GM23338 (cell line): ENCODE results near the gene LSM2. TPM values are rescaled to one million over a fixed set of nuclear protein-coding genes. Genes with fewer than 3 reads are reported as not detected.
A peak's percentile ranks its signal among the peaks of the same experiment; 100 is the strongest.

Source experiments
- ATAC-seq: fragments of 200-7000 bp; cut with Tn5 transposase; 3 replicates; pipeline ENCODE4 v1.9.1; 2020
- DNase-seq: peaks from one replicate; pipeline ENCODE4 v3.0.0-alpha.2; 2015; ENCODE audit warnings: low spot score
- H2AFZ ChIP-seq: fragments of 200-600 bp; sonication (generic); 2 replicates; pipeline ENCODE4 v1.8.0; 2016; ENCODE audit warnings: antibody characterized with exemption, mild to moderate bottlenecking, moderate library complexity
- H3F3A ChIP-seq: fragments of 200-600 bp; sonication (generic); replicated peaks from 2 replicates; pipeline ENCODE4 v1.8.0; 2017; ENCODE audit warnings: antibody characterized with exemption, mixed run types, low read depth
- H3K27ac ChIP-seq: fragments of 200-600 bp; sonication (generic); 2 replicates; pipeline ENCODE4 v1.6.1; 2016; ENCODE audit warnings: low read depth
- H3K27me3 ChIP-seq: fragments of 200-600 bp; sonication (generic); 2 replicates; pipeline ENCODE4 v1.8.0; 2016; ENCODE audit warnings: mild to moderate bottlenecking, mixed run types, moderate library complexity; ENCODE audit not compliant: insufficient read depth
- H3K36me3 ChIP-seq: fragments of 200-600 bp; sonication (generic); 2 replicates; pipeline ENCODE4 v1.8.0; 2016; ENCODE audit warnings: mild to moderate bottlenecking; ENCODE audit not compliant: insufficient read depth
- H3K4me1 ChIP-seq: fragments of 200-600 bp; sonication (generic); 2 replicates; pipeline ENCODE4 v1.8.0; 2016; ENCODE audit warnings: mild to moderate bottlenecking, moderate library complexity; ENCODE audit not compliant: insufficient read depth
- H3K4me2 ChIP-seq: fragments of 200-600 bp; sonication (generic); 2 replicates; pipeline ENCODE4 v1.7.1; 2017; ENCODE audit warnings: mixed run types
- H3K4me3 ChIP-seq: fragments of 200-600 bp; sonication (generic); 2 replicates; pipeline ENCODE4 v1.6.1; 2016; ENCODE audit warnings: mixed run types
- H3K79me2 ChIP-seq: fragments of 200-600 bp; sonication (generic); replicated peaks from 2 replicates; pipeline ENCODE4 v1.8.0; 2017; ENCODE audit warnings: mild to moderate bottlenecking; ENCODE audit not compliant: insufficient read depth
- H3K9me2 ChIP-seq: fragments of 200-600 bp; sonication (generic); 2 replicates; pipeline ENCODE4 v1.8.0; 2017; ENCODE audit not compliant: insufficient read depth
- H4K20me1 ChIP-seq: fragments of 200-600 bp; sonication (generic); replicated peaks from 2 replicates; pipeline ENCODE4 v1.8.0; 2017; ENCODE audit warnings: mild to moderate bottlenecking; ENCODE audit not compliant: insufficient read depth
- H3K27ac Mint-ChIP-seq: 2 replicates; pipeline ENCODE4 v1.8.0; 2020; ENCODE audit warnings: inconsistent platforms, mild to moderate bottlenecking, moderate library complexity, mixed read lengths
- H3K27me3 Mint-ChIP-seq: 3 replicates; pipeline ENCODE4 v1.8.0; 2022; ENCODE audit warnings: low read depth, mild to moderate bottlenecking, moderate library complexity, mixed read lengths, inconsistent platforms; ENCODE audit not compliant: insufficient read depth, poor library complexity
- H3K36me3 Mint-ChIP-seq: 3 replicates; pipeline ENCODE4 v1.8.0; 2021; ENCODE audit warnings: low read depth, mild to moderate bottlenecking, inconsistent platforms, moderate library complexity, mixed read lengths
- H3K4me1 Mint-ChIP-seq: 3 replicates; pipeline ENCODE4 v1.8.0; 2020; ENCODE audit warnings: mild to moderate bottlenecking, inconsistent platforms, mixed read lengths
- H3K4me3 Mint-ChIP-seq: 3 replicates; pipeline ENCODE4 v1.8.0; 2021; ENCODE audit warnings: moderate library complexity, mild to moderate bottlenecking, inconsistent platforms, mixed read lengths
- H3K9me3 Mint-ChIP-seq: 3 replicates; pipeline ENCODE4 v1.8.0; 2020; ENCODE audit warnings: moderate library complexity, mild to moderate bottlenecking, inconsistent platforms, mixed read lengths
- EZH2 ChIP-seq: fragments of 200-600 bp; sonication (generic); IDR thresholded peaks from one replicate; pipeline ENCODE4 v1.8.0; 2017; ENCODE audit warnings: antibody characterized with exemption, mild to moderate bottlenecking, low read depth; ENCODE audit not compliant: unreplicated experiment
- POLR2AphosphoS5 ChIP-seq: IDR thresholded peaks from 2 replicates; pipeline ENCODE4 v1.6.1; 2016; ENCODE audit warnings: antibody characterized with exemption, low read depth
- STAT1 ChIP-seq: IDR thresholded peaks from one replicate; pipeline ENCODE4 v1.6.1; 2016; ENCODE audit warnings: antibody characterized with exemption; ENCODE audit not compliant: unreplicated experiment
- ZNF114 ChIP-seq: fragments of 250-450 bp; sonication (Bioruptor Pico); IDR thresholded peaks from 2 replicates; pipeline ENCODE4 v1.5.0; 2020; ENCODE audit warnings: mild to moderate bottlenecking, moderate library complexity
- polyA plus RNA-seq: library from polyadenylated mRNA; unstranded; fragments of >200 nt; fragmentation: Nextera tagmentation; extraction: Ambion mirVana; gene quantifications from 2 replicates; pipeline ENCODE4 v1.2.1, GENCODE V29; 2016
- total RNA-seq: library from RNA; depleted of rRNA; stranded (reverse); fragments of >200 nt; shearing (Covaris generic); gene quantifications from 2 replicates; pipeline ENCODE4 v1.2.3, GENCODE V29; 2014
- TF ChIP-seq, protein P1 (sequence below): IDR thresholded peaks from one replicate; pipeline ENCODE4 v1.6.1; 2018; ENCODE audit warnings: antibody characterized with exemption; ENCODE audit not compliant: unreplicated experiment
- TF ChIP-seq, protein P2 (sequence below), 2 experiments: fragments of 200-600 bp in 1 of 2; sonication (generic) in 1 of 2; conservative IDR thresholded peaks; 2 replicates each; pipeline versions ENCODE4 v1.5.1 to v1.6.1; 2016 to 2017; ENCODE audit warnings: antibody characterized with exemption in 2 of 2, low read depth in 2 of 2, mild to moderate bottlenecking in 2 of 2, moderate library complexity in 1 of 2
- TF ChIP-seq, protein P3 (sequence below): fragments of 250-450 bp; sonication (Bioruptor Pico); IDR thresholded peaks from 2 replicates; pipeline ENCODE4 v1.5.0; 2020; ENCODE audit warnings: mild to moderate bottlenecking, moderate library complexity

Gene LSM2
- total and polyA plus RNA-seq, 2 experiments from 2014 or later, result 106 to 140 TPM

DNA sequence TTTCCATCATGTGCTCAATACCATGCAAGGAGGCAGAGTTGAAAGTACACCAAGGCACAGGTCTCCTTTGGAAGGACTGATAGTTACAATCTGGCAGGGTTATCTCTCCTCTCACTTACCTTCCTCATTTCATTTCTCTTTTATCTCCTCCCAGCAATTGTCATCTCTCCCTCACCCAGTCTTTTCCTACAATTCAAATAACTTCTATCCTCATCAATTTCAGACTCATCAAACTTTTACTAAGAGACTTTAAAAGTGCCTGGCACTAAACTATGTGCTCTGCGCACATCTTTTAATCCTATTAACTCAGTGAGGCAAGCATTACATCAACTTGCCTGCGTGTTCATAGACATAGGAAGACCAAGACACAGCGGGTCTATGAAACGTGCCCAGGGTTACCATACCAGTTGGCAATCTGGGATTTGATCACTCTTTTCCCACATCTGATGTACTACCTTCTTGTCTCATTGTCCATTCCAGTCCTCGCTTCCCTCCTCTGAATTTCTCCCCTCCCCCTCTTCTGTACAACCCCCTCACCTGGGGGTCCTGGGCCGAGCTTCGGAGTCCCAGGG is 12.4 kb downstream of the LSM2 start:
- H3K27ac ChIP-seq, result no peak overlapping the region
- H4K20me1 ChIP-seq, result 0 out of 2 replicates have a peak, but pooled peaks cover 5% of the 10 kb centered on the region

More for the DNA sequence above, 12.4 kb downstream of the LSM2 start:
- peaks cover 15% of the 10 kb centered on the region for H3K27me3 Mint-ChIP-seq
- H3K27ac Mint-ChIP-seq, result 0 out of 2 replicates have a peak overlapping the region, but pooled peaks have one; percentile 28
- peaks cover 9% of the 10 kb centered on the region for H3K4me1 Mint-ChIP-seq
- Histone ChIP-seq H3K79me2 (peaks cover 22% of the 10 kb centered on the region), H3F3A (peaks cover 35% of the 10 kb centered on the region), H3K4me2 (peak overlapping the region; percentile 98), H3K36me3 (peaks cover 16% of the 10 kb centered on the region), H3K9me2 (no peaks in the 10 kb centered on the region), H3K27me3 (no peaks in the 10 kb centered on the region), H2AFZ (peak overlapping the region; percentile 91; the same call in 1 of the 2 replicates), H3K4me1 (no peaks in the 10 kb centered on the region; the same call in 1 of the 2 replicates), H3K4me3 (peak overlapping the region; percentile 99)
- TF ChIP-seq, protein P1, sequence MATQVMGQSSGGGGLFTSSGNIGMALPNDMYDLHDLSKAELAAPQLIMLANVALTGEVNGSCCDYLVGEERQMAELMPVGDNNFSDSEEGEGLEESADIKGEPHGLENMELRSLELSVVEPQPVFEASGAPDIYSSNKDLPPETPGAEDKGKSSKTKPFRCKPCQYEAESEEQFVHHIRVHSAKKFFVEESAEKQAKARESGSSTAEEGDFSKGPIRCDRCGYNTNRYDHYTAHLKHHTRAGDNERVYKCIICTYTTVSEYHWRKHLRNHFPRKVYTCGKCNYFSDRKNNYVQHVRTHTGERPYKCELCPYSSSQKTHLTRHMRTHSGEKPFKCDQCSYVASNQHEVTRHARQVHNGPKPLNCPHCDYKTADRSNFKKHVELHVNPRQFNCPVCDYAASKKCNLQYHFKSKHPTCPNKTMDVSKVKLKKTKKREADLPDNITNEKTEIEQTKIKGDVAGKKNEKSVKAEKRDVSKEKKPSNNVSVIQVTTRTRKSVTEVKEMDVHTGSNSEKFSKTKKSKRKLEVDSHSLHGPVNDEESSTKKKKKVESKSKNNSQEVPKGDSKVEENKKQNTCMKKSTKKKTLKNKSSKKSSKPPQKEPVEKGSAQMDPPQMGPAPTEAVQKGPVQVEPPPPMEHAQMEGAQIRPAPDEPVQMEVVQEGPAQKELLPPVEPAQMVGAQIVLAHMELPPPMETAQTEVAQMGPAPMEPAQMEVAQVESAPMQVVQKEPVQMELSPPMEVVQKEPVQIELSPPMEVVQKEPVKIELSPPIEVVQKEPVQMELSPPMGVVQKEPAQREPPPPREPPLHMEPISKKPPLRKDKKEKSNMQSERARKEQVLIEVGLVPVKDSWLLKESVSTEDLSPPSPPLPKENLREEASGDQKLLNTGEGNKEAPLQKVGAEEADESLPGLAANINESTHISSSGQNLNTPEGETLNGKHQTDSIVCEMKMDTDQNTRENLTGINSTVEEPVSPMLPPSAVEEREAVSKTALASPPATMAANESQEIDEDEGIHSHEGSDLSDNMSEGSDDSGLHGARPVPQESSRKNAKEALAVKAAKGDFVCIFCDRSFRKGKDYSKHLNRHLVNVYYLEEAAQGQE, result no peak
- TF ChIP-seq EZH2 (no peak), ZNF114 (CRISPR knock-in tag) (no peak), POLR2AphosphoS5 (no peak), STAT1 (no peak)
- TF ChIP-seq, protein P2, sequence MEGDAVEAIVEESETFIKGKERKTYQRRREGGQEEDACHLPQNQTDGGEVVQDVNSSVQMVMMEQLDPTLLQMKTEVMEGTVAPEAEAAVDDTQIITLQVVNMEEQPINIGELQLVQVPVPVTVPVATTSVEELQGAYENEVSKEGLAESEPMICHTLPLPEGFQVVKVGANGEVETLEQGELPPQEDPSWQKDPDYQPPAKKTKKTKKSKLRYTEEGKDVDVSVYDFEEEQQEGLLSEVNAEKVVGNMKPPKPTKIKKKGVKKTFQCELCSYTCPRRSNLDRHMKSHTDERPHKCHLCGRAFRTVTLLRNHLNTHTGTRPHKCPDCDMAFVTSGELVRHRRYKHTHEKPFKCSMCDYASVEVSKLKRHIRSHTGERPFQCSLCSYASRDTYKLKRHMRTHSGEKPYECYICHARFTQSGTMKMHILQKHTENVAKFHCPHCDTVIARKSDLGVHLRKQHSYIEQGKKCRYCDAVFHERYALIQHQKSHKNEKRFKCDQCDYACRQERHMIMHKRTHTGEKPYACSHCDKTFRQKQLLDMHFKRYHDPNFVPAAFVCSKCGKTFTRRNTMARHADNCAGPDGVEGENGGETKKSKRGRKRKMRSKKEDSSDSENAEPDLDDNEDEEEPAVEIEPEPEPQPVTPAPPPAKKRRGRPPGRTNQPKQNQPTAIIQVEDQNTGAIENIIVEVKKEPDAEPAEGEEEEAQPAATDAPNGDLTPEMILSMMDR (conservative IDR thresholded peaks at IDR 0.05; ENCODE audit: low read depth in 2 of 2), result no peak
- TF ChIP-seq, protein P3, sequence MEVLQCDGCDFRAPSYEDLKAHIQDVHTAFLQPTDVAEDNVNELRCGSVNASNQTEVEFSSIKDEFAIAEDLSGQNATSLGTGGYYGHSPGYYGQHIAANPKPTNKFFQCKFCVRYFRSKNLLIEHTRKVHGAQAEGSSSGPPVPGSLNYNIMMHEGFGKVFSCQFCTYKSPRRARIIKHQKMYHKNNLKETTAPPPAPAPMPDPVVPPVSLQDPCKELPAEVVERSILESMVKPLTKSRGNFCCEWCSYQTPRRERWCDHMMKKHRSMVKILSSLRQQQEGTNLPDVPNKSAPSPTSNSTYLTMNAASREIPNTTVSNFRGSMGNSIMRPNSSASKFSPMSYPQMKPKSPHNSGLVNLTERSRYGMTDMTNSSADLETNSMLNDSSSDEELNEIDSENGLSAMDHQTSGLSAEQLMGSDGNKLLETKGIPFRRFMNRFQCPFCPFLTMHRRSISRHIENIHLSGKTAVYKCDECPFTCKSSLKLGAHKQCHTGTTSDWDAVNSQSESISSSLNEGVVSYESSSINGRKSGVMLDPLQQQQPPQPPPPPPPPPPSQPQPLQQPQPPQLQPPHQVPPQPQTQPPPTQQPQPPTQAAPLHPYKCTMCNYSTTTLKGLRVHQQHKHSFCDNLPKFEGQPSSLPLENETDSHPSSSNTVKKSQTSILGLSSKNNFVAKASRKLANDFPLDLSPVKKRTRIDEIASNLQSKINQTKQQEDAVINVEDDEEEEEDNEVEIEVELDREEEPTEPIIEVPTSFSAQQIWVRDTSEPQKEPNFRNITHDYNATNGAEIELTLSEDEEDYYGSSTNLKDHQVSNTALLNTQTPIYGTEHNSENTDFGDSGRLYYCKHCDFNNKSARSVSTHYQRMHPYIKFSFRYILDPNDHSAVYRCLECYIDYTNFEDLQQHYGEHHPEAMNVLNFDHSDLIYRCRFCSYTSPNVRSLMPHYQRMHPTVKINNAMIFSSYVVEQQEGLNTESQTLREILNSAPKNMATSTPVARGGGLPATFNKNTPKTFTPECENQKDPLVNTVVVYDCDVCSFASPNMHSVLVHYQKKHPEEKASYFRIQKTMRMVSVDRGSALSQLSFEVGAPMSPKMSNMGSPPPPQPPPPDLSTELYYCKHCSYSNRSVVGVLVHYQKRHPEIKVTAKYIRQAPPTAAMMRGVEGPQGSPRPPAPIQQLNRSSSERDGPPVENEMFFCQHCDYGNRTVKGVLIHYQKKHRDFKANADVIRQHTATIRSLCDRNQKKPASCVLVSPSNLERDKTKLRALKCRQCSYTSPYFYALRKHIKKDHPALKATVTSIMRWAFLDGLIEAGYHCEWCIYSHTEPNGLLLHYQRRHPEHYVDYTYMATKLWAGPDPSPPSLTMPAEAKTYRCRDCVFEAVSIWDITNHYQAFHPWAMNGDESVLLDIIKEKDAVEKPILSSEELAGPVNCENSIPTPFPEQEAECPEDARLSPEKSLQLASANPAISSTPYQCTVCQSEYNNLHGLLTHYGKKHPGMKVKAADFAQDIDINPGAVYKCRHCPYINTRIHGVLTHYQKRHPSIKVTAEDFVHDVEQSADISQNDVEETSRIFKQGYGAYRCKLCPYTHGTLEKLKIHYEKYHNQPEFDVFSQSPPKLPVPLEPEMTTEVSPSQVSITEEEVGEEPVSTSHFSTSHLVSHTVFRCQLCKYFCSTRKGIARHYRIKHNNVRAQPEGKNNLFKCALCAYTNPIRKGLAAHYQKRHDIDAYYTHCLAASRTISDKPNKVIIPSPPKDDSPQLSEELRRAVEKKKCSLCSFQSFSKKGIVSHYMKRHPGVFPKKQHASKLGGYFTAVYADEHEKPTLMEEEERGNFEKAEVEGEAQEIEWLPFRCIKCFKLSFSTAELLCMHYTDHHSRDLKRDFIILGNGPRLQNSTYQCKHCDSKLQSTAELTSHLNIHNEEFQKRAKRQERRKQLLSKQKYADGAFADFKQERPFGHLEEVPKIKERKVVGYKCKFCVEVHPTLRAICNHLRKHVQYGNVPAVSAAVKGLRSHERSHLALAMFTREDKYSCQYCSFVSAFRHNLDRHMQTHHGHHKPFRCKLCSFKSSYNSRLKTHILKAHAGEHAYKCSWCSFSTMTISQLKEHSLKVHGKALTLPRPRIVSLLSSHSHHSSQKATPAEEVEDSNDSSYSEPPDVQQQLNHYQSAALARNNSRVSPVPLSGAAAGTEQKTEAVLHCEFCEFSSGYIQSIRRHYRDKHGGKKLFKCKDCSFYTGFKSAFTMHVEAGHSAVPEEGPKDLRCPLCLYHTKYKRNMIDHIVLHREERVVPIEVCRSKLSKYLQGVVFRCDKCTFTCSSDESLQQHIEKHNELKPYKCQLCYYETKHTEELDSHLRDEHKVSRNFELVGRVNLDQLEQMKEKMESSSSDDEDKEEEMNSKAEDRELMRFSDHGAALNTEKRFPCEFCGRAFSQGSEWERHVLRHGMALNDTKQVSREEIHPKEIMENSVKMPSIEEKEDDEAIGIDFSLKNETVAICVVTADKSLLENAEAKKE (CRISPR knock-in tag), result no peak
- H3K9me3 Mint-ChIP-seq, result no peaks in the 10 kb centered on the region
- DNase-seq (peak; percentile 35), ATAC-seq (peak; percentile 12; the same call in 2 of the 3 replicates)
- peaks cover 55% of the 10 kb centered on the region for H3K36me3 Mint-ChIP-seq
- H3K4me3 Mint-ChIP-seq, result peak overlapping the region; percentile 95
